Measurements from ENCODE around the gene TRRAP. TPM values are rescaled to one million over a fixed set of nuclear protein-coding genes. Genes with fewer than 3 reads are reported as not detected.
"Not testable (repeated sequence)": the region's sequence is repeated elsewhere in the genome, so short reads cannot be mapped to it uniquely, and the experiment has no call there.

TRRAP gene
- polyA plus RNA-seq, 5 donors: 29.4 to 41.1 (median 31.4) TPM

GRCh38 chr7:99028261-99028973 lies 150.1 kb downstream of the TRRAP start:
- DNase-seq: no peak

GRCh38 chr7:99029466-99030435 lies 151.4 kb downstream of the TRRAP start:
- DNase-seq: no peak

- DNase-seq: no peak
Observed at GRCh38 chr7:99030457-99030856, 152.1 kb downstream of the TRRAP start.

GRCh38 chr7:99030951-99031350 lies 152.6 kb downstream of the TRRAP start:
- no peak for DNase-seq

GRCh38 chr7:99031496-99031895 lies 153.2 kb downstream of the TRRAP start:
- DNase-seq: no peak

GRCh38 chr7:99032928-99033327 lies 154.6 kb downstream of the TRRAP start:
- no peak for DNase-seq

- no peak for DNase-seq
Observed at GRCh38 chr7:99033765-99034164, 155.4 kb downstream of the TRRAP start.

GRCh38 chr7:99034932-99035722 lies 156.8 kb downstream of the TRRAP start:
- DNase-seq: no peak

GRCh38 chr7:99035723-99036545 lies 157.6 kb downstream of the TRRAP start:
- DNase-seq: no peak

GRCh38 chr7:99036546-99037111 lies 158.3 kb downstream of the TRRAP start:
- no peak for DNase-seq

- no peak for DNase-seq
Observed at GRCh38 chr7:99037327-99037940, 159.1 kb downstream of the TRRAP start.

- no peak for DNase-seq
Observed at GRCh38 chr7:99038086-99038855, 159.9 kb downstream of the TRRAP start.

GRCh38 chr7:99039384-99039891 lies 161.1 kb downstream of the TRRAP start:
- no peak for DNase-seq

GRCh38 chr7:99040104-99040958 lies 162.0 kb downstream of the TRRAP start:
- DNase-seq: peak; percentile 72 to 84

- DNase-seq: no peak
Observed at GRCh38 chr7:99041526-99041925, 163.2 kb downstream of the TRRAP start.

GRCh38 chr7:99042957-99043356 lies 164.6 kb downstream of the TRRAP start:
- DNase-seq: no peak

GRCh38 chr7:99044858-99045257 lies 166.5 kb downstream of the TRRAP start:
- not testable (repeated sequence) for DNase-seq

- DNase-seq: not testable (repeated sequence)
Observed at GRCh38 chr7:99046262-99046661, 167.9 kb downstream of the TRRAP start.
